PC-3 (cell line): ENCODE results near the gene TLR6.

Experiments
- EZH2 ChIP-seq: fragments of 300-600 bp; sonication (generic); IDR thresholded peaks from one replicate; pipeline ENCODE4 v1.6.1; 2017; ENCODE audit warnings: antibody characterized with exemption, mild to moderate bottlenecking, low read length; ENCODE audit not compliant: unreplicated experiment
- TF ChIP-seq, protein P1 (sequence below): fragments of 300-600 bp; sonication (generic); conservative IDR thresholded peaks from 2 replicates; pipeline ENCODE4 v1.5.1; 2017; ENCODE audit warnings: antibody characterized with exemption, low read depth, mild to moderate bottlenecking, low read length

DNA sequence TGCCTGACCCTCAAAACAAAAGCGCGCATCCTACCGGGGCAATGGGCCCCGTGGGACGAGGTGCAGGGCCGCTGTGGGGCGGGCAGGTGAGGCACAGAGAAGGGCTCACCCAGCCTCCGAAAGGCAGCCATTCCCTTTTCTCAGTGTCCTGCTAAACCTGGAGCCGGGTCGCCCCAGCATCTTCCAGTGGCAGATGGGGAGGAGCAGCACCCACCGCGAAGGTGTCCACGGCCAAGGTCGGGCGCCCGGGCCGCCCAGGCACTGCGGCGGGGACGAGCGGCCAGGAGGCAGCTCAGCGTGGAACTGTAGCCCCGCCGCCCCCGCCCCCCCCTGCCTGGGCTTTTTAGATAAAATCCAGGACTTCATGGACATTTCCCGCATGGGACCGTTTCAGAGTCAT is 32.9 kb downstream of the TLR6 start:
- TF ChIP-seq, protein P1, sequence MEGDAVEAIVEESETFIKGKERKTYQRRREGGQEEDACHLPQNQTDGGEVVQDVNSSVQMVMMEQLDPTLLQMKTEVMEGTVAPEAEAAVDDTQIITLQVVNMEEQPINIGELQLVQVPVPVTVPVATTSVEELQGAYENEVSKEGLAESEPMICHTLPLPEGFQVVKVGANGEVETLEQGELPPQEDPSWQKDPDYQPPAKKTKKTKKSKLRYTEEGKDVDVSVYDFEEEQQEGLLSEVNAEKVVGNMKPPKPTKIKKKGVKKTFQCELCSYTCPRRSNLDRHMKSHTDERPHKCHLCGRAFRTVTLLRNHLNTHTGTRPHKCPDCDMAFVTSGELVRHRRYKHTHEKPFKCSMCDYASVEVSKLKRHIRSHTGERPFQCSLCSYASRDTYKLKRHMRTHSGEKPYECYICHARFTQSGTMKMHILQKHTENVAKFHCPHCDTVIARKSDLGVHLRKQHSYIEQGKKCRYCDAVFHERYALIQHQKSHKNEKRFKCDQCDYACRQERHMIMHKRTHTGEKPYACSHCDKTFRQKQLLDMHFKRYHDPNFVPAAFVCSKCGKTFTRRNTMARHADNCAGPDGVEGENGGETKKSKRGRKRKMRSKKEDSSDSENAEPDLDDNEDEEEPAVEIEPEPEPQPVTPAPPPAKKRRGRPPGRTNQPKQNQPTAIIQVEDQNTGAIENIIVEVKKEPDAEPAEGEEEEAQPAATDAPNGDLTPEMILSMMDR = no peak
- TF ChIP-seq EZH2 = no peak
